ENCODE results near the gene DGKQ. TPM values are rescaled to one million over a fixed set of nuclear protein-coding genes. Genes with fewer than 3 reads are reported as not detected.

DGKQ gene
- total and polyA plus RNA-seq, 2 of the 13 experiments (the other 11 are each of a cell fraction or from before 2014, with no cell fraction given): 4.5 to 7.2 TPM

- TF ChIP-seq PAXIP1 (CRISPR knock-in tag; conservative IDR thresholded peaks at IDR 0.05) (peak; percentile 44; the same call in 1 of the 2 replicates), IKZF4 (CRISPR knock-in tag; IDR thresholded peaks at IDR 0.05; ENCODE audit: borderline replicate concordance, low read depth, not compliant biosample characterization) (no peak), POLR2G (IDR thresholded peaks at IDR 0.05; ENCODE audit: low read depth, low read length) (peak; percentile 87), REXO4 (CRISPR knock-in tag; IDR thresholded peaks at IDR 0.05; ENCODE audit: borderline replicate concordance) (no peak), PLRG1 (conservative IDR thresholded peaks at IDR 0.05) (no peak), ZNF431 (CRISPR knock-in tag; IDR thresholded peaks at IDR 0.05; ENCODE audit: borderline replicate concordance, low read depth) (no peak), KLF6 (CRISPR knock-in tag; IDR thresholded peaks at IDR 0.05) (0 out of 2 replicates have a peak, but pooled peaks have one; percentile 33), ZNF446 (CRISPR knock-in tag; IDR thresholded peaks at IDR 0.05) (no peak; the same call in 1 of the 2 replicates), REL (CRISPR knock-in tag; conservative IDR thresholded peaks at IDR 0.05) (0 out of 2 replicates have a peak, but pooled peaks have one; percentile 77), SRSF4 (IDR thresholded peaks at IDR 0.05; ENCODE audit: low read depth, low read length, poor library complexity, severe bottlenecking) (no peak), NCOA2 (CRISPR knock-in tag; IDR thresholded peaks at IDR 0.05) (no peak; the same call in 1 of the 2 replicates), TMF1 (CRISPR knock-in tag; IDR thresholded peaks at IDR 0.05; ENCODE audit: low read depth) (peak; percentile 79; the same call in 1 of the 2 replicates)
- TF ChIP-seq, protein P1, sequence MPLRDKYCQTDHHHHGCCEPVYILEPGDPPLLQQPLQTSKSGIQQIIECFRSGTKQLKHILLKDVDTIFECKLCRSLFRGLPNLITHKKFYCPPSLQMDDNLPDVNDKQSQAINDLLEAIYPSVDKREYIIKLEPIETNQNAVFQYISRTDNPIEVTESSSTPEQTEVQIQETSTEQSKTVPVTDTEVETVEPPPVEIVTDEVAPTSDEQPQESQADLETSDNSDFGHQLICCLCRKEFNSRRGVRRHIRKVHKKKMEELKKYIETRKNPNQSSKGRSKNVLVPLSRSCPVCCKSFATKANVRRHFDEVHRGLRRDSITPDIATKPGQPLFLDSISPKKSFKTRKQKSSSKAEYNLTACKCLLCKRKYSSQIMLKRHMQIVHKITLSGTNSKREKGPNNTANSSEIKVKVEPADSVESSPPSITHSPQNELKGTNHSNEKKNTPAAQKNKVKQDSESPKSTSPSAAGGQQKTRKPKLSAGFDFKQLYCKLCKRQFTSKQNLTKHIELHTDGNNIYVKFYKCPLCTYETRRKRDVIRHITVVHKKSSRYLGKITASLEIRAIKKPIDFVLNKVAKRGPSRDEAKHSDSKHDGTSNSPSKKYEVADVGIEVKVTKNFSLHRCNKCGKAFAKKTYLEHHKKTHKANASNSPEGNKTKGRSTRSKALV (CRISPR knock-in tag; IDR thresholded peaks at IDR 0.05): 0 out of 2 replicates have a peak, but pooled peaks have one; percentile 18
- TF ChIP-seq, protein P2, sequence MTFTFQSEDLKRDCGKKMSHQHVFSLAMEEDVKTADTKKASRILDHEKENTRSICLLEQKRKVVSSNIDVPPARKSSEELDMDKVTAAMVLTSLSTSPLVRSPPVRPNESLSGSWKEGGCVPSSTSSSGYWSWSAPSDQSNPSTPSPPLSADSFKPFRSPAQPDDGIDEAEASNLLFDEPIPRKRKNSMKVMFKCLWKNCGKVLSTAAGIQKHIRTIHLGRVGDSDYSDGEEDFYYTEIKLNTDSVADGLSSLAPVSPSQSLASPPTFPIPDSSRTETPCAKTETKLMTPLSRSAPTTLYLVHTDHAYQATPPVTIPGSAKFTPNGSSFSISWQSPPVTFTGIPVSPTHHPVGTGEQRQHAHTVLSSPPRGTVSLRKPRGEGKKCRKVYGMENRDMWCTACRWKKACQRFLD (CRISPR knock-in tag; IDR thresholded peaks at IDR 0.05; ENCODE audit: borderline replicate concordance): 0 out of 2 replicates have a peak, but pooled peaks have one; percentile 32
- TF ChIP-seq, protein P3, sequence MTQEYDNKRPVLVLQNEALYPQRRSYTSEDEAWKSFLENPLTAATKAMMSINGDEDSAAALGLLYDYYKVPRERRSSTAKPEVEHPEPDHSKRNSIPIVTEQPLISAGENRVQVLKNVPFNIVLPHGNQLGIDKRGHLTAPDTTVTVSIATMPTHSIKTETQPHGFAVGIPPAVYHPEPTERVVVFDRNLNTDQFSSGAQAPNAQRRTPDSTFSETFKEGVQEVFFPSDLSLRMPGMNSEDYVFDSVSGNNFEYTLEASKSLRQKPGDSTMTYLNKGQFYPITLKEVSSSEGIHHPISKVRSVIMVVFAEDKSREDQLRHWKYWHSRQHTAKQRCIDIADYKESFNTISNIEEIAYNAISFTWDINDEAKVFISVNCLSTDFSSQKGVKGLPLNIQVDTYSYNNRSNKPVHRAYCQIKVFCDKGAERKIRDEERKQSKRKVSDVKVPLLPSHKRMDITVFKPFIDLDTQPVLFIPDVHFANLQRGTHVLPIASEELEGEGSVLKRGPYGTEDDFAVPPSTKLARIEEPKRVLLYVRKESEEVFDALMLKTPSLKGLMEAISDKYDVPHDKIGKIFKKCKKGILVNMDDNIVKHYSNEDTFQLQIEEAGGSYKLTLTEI (CRISPR knock-in tag; conservative IDR thresholded peaks at IDR 0.05): no peak
- TF ChIP-seq, protein P4, sequence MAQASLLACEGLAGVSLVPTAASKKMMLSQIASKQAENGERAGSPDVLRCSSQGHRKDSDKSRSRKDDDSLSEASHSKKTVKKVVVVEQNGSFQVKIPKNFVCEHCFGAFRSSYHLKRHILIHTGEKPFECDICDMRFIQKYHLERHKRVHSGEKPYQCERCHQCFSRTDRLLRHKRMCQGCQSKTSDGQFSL (CRISPR knock-in tag; IDR thresholded peaks at IDR 0.05): no peak
Observed at GRCh38 chr4:931960-932712, 41.2 kb downstream of the DGKQ start, which contains the start of the genes GAK and TMEM175 (continued).
